ENCODE results near the gene FGFR2. TPM values are rescaled to one million over a fixed set of nuclear protein-coding genes. Genes with fewer than 3 reads are reported as not detected.
A peak's percentile ranks its signal among the peaks of the same experiment; 100 is the strongest.

FGFR2 gene
- total RNA-seq, 1 experiment from 2014 or later, result 135 TPM

- H2BK12ac ChIP-seq (ENCODE audit: insufficient read length, low read depth, low read length), result no peak overlapping the region
- no peak overlapping the region for H3K27ac ChIP-seq (ENCODE audit: insufficient read length, low read depth, low read length)
- no CpG with 5 or more reads among the region's 6 CpGs for WGBS (ENCODE audit: extremely low coverage, insufficient read length, low lambda C conversion rate)
- no peak overlapping the region for H4K91ac ChIP-seq (ENCODE audit: insufficient read length, low read depth, low read length)
- no peak overlapping the region for H3K9ac ChIP-seq (ENCODE audit: extremely low read depth, insufficient read length, low read length)
- no peaks in the 10 kb centered on the region for H3K9me3 Mint-ChIP-seq
- H4K8ac ChIP-seq (replicated peaks; ENCODE audit: insufficient read length, low read depth, low read length), result no peak overlapping the region
- H3K56ac ChIP-seq (ENCODE audit: insufficient read length, low read depth, low read length), result no peak overlapping the region
- no peaks in the 10 kb centered on the region for H4K20me1 ChIP-seq (ENCODE audit: control insufficient read depth, insufficient read depth, insufficient read length)
- no peak overlapping the region for H2AFZ ChIP-seq (ENCODE audit: low read length)
- H3K4me3 Mint-ChIP-seq, result no peak overlapping the region
- no peak overlapping the region for H4K5ac ChIP-seq (ENCODE audit: insufficient read length, low read depth, low read length)
- DNase-seq, result no peak
- H3K27me3 ChIP-seq (ENCODE audit: insufficient read depth, low read length), result no peaks in the 10 kb centered on the region
- H3K9me3 ChIP-seq (ENCODE audit: control insufficient read depth, low read depth, low read length), result no peaks in the 10 kb centered on the region
- no peak overlapping the region for H3K23ac ChIP-seq (ENCODE audit: insufficient read length, low read depth, low read length)
- H3K23me2 ChIP-seq (ENCODE audit: insufficient read length, low read depth, low read length, poor library complexity, severe bottlenecking), result no peaks in the 10 kb centered on the region
- no peak for TF ChIP-seq CTCF (conservative IDR thresholded peaks at IDR 0.05)
- no peak overlapping the region for H3K14ac ChIP-seq (ENCODE audit: insufficient read depth, low read length)
- no peak overlapping the region for H3K4me2 ChIP-seq (ENCODE audit: insufficient read depth, insufficient read length, low read length)
- H2BK15ac ChIP-seq (ENCODE audit: low read depth, low read length), result no peak overlapping the region
- H3K4me1 Mint-ChIP-seq, result peaks cover 81 to 84% of the 10 kb centered on the region in 2 experiments
- no peak overlapping the region for H2BK5ac ChIP-seq (ENCODE audit: insufficient read length, low read length)
- peaks cover 16% of the 10 kb centered on the region for H3K79me1 ChIP-seq (ENCODE audit: insufficient read depth, low read depth, low read length, poor library complexity, severe bottlenecking)
- H2BK120ac ChIP-seq (ENCODE audit: low read depth, low read length, poor library complexity, severe bottlenecking), result no peak overlapping the region
- peak overlapping the region in 2 of 3 experiments; percentile 76; a peak in 3 of 7 replicates for H3K27ac Mint-ChIP-seq
- H2AK5ac ChIP-seq (ENCODE audit: insufficient read length, low read length), result no peak overlapping the region
- no peaks in the 10 kb centered on the region for H3K27me3 Mint-ChIP-seq (ENCODE audit: low read depth)
- peaks cover 36% of the 10 kb centered on the region; the same call in 1 of the 2 replicates for H3K79me2 ChIP-seq (ENCODE audit: insufficient read depth, low read length)
- H3K4me1 ChIP-seq (ENCODE audit: insufficient read depth, low read length), result peaks cover 9% of the 10 kb centered on the region; the same call in 1 of the 2 replicates
- H3K4ac ChIP-seq (ENCODE audit: low read depth, low read length), result no peak overlapping the region
- no peak overlapping the region for H3K18ac ChIP-seq (ENCODE audit: insufficient read length, low read depth, low read length)
- H3K36me3 Mint-ChIP-seq (ENCODE audit: insufficient read depth in 1 of 3, low read depth in 3 of 3), result peaks cover 13 to 63% (median 51%) of the 10 kb centered on the region in 3 experiments
- no peak overlapping the region for H2BK20ac ChIP-seq (ENCODE audit: low read depth, low read length, poor library complexity, severe bottlenecking)
- no peak overlapping the region for H3T11ph ChIP-seq (ENCODE audit: low read length)
Observed at GRCh38 chr10:121556918-121557573, 41.2 kb downstream of the FGFR2 start.

All from H9 (cell line).